ENCODE results near the gene HEATR9.

- no peak for TF ChIP-seq EZH2 (IDR thresholded peaks at IDR 0.05)
- TF ChIP-seq POLR2AphosphoS5 (IDR thresholded peaks at IDR 0.05; ENCODE audit: borderline replicate concordance, low read depth, low read length), result no peak
Observed at GRCh38 chr17:35855965-35856364, 12.7 kb downstream of the HEATR9 start.
